Stimulated activated CD4-positive, alpha-beta T cell treated with anti-CD3 and anti-CD28 coated beads, Interleukin-1b, Interleukin-23, amount 100 ng/mL, for 4 hours (primary cell): ENCODE results near the gene COA8.

Experiments used
- DNase-seq, 2 donors: peaks; one replicate each; pipeline ENCODE4 v3.0.0-alpha.2; 2020; ENCODE audit warnings: low read depth in 2 of 2

Gene COA8

GRCh38 chr14:103562429-103563225 is at the start of gene COA8, which contains the start of gene BAG5:
COA8 (plus strand) TSS chr14:103562960; CDS start chr14:103563002, 42 bp downstream.
BAG5 (minus strand) TSS chr14:103562657; CDS start chr14:103561164, 1,493 bp downstream.
- DNase-seq, result peak; percentile 75 to 87

GRCh38 chr14:103514596-103515421 is 48.0 kb upstream of the COA8 start:
- no peak for DNase-seq

DNA sequence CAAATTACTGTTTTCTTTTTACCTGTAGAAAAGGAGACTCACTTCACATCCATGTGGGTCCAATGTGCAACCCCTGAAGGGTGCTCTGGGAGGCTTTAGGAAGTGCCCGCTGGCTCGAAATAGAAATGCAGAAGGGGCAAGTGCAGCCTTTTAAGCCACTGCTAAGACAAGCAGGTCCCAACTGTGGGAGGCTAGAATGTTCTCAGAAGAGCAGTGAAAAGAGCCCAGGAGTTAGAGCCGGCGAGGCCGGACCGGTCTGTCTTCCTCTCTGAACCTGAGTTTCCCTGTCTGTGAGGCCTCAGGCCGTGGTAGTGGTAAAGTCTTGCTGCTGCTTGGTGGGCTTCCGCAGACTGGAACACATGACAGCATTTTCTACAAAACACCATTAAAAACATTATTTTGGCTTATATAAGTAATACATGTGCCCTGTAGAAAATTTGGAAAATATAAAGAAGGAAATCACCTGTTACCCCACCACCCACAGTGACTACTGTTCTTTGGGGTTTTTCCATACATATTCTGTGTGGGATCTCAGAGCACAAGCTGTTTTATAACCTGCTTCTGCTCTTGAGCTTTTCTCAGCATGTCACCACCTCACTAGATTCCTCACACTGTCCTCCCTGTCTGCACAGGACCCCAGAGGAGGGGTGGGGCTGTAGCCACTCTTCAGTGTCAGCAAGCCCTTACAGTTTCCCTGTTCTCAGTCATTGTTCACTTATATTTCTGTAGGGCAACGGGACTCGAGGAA is 46.2 kb upstream of the COA8 start:
- no peak for DNase-seq

GRCh38 chr14:103517174-103517566 is 45.6 kb upstream of the COA8 start:
- no peak for DNase-seq

- no peak for DNase-seq
Measured at GRCh38 chr14:103517721-103518421, 44.9 kb upstream of the COA8 start.

DNA sequence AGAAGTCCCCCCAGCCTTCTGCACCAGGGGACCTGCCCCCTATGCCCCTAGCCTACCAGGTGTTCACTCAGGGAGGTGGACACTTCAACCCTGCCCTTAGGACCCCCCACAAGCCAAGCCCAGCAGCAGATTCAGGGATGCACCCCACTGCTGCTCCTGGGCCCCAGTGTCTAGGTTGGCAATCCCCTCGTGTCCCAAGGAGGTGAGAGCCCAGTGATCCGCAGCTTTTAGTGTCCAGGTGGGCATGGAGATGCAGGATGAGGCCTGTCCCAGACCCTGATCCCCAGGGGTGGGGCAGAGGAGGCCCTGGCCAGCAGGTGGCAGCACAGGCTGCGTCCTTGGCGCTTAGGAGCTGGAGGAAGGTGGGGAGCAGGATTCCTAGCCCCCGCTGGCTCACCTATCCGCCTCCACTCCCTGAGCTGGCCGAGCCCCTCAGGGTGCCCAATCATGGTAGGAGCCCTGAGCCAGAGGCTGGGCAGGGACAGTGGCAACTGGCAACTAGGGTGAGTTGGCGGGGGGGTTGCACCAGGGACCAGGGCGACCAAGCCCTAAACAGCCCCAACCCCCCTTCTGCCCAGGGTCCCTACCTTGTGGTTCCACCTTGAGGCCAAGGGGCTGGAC is 44.2 kb upstream of the COA8 start:
- DNase-seq, result peak; percentile 40 to 57

GRCh38 chr14:103519043-103519836 is 43.5 kb upstream of the COA8 start:
- DNase-seq, result no peak

- no peak for DNase-seq
Measured at GRCh38 chr14:103519837-103520212, 42.9 kb upstream of the COA8 start.

GRCh38 chr14:103520269-103520656 is 42.5 kb upstream of the COA8 start:
- DNase-seq, result no peak

DNA sequence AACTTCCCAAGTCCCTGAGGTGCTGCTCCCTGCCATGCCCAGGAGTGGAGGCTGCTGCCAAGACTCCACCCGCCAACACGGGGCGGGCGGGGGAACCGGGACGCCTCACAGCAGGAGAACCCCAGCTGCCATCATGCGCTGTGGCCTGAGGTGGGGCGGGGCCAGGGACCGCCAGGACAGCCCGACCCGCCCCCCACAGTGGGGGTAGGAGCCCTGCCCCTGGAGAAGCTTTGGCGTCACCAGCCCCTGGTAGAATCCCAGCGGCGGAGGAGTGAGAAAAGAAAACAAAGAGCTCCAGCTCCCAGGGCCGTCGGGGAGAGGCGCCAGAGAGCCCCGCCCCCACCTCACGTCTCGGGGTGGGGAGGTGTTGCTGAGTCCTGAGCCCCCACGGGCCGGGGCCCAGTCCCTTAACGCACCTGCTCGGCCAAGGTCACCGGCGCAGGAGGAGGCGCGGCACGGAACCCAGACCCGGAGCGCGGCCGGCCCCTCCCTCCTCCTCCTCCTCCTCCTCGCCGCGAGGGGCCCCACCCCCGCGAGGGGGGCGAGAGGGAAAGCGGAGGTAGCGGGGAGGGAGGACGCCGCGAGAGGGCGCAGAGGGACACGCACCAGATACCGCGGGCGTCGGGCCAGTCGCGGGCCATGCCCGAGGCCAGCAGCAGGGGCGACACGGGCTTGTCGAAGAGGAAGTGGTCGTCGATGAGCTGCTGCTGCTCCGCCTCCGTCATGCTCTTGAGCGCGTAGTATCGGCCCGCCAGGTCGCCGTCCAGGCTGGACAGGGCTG is 41.9 kb upstream of the COA8 start:
- peak; percentile 49 to 59 for DNase-seq

DNA sequence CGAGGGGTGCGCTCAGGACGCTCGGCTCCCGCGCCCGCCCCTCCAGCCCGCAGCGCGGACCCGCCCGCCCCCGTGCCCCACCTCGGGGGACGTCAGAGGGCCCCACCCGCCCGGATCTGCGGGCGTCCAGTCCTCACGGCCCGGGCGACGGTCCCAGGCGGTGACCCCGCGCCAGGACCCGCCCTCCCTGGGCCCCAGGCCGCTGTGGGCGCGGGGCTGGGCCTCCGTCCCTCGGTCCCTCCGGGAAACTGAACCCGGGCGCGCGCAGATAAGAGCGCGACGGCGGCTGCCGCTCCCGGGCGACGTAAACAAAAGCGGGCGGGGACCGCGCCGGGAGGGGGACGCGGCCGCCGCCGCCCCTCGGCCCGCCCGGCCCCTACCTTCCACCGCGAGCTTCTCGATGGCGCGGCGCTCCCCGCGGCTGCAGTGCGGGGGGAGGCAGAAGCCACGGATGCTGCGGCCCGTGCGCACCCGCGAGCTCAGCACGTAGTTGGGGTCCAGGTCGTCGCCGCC is 41.3 kb upstream of the COA8 start:
- no peak for DNase-seq

DNA sequence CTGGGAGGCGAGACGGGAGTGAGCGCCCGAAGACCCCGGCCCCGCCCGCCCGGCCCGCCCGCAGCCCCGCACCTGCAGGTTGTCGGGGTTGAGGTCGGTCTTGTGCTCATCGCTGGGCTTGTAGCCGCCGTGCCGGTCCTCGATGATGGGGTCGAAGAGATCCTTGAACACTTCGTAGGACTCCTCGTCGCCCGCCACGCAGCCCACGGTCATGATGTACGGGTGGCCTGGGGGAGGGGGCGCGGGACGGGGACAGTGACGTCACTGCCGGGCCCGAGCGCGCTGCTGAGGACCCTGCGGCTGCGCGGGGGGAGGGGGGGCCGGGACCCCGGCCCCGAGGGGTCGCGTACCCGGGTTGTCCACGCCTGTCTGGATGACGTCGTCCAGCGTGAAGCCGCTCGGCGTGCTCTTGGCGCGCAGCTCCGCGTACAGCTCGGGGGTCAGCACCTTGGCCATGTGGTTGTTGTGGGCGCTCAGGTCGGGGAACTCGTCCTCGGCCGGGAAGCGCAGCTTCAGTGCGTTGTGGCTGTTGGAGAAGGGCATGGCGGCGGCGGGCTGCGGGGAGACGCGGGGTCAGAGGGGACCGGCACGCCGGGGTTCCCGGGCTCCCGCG is 40.7 kb upstream of the COA8 start:
- no peak for DNase-seq

DNA sequence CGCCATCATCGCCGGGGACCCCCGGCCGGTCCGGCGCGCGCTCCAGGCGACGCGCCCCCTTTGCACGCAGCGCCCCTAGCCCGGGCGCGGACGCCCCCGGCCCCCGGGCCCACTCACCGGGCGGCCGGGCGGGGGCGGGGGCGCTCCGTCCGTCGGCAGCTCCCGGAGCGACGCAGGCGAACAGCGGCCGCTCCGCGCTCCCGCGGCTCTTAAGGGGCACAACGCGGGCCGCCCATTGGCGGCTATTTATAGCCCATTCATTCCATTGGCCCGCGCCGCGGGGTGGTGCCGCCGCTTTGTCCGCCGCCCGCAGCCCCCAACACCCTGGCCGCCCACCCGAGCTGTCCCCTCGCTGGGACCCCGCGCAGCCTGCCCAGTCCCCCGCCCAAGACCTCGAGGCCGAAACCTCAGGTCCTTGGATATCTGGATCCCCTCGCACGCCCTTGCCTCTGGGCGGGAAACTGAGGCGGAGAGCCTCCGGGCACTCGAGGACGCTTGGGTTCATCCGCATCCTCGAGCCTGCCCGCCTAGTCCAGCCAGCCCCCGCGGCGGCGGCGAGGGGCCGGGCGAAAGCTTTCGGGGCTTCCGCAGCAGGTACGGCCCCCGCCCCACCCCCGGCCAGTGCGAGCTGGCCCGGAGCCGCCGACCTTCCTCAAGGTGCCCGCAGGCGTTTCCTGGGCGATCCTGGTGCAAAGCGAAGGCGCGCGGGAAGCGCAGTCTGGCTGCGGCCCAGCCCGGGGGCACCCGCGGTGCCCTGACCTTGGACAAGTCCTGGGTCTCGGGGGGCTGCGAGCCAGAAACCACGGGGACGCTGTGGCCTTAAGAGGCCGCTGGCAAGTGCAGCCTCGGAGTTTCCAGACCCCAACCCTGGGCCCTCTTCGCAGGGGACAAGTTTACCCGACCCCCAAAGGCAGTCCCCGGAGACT is 39.8 kb upstream of the COA8 start, which contains the start of gene CKB:
Gene CKB (minus strand): TSS at position 182 of the 926 bp plus-strand sequence. CDS start 337 bp downstream, outside the sequence.
- DNase-seq, result no peak

GRCh38 chr14:103523575-103523954 is 39.2 kb upstream of the COA8 start:
- DNase-seq, result no peak

DNA sequence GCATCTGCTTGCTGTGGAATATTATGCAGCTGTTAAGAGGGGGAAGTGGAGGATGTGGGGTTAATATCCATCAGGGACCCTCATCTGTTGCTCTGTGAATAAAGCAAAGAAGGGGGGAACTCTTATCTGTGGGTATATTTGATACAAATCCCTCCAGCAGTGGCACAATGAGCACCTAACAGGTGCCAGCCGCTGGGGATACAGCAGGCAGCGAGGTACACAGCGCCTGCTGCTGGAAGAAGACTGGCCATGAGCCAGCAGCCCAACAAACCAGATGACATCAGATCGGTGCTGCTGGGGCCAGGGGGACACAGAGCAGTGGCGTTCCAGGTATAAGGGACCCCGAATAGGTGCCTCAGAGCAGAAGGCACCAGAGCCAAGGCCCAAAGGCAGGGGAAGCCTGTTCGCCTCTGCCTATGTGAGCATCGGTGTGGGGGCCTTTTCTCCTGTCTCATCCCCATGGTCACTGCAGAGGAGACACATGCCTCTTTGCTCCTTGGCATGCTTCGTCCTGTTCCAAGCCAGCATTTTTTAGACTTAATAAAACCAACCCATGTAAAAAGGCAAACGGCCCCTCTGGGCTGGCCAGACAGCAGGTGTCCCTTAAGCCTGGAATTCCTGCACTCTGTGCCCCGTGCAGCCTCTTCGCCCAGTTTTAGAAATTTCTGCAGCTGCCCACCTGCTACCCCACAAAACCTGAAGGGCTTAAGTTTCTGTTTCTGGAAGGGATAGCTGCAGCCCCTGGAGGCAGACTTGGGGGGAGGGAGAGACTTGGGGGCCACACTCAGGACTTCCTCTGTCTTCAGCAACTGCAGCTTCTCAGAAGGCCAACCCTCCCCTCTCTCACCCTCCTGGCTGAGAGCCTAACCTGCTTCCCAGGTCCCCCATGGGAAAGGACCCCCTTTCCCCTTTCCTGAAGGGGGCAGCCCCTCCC is 38.5 kb upstream of the COA8 start:
- DNase-seq, result no peak
